Gastrocnemius medialis (tissue), 4 donors: ENCODE data around the gene EHD1. TPM values are rescaled to one million over a fixed set of nuclear protein-coding genes. Genes with fewer than 3 reads are reported as not detected.
A peak's percentile ranks its signal among the peaks of the same experiment; 100 is the strongest.

Experiments used
- ATAC-seq, 2 donors: fragments of 150-250 bp; one replicate each; pipeline ENCODE4 v1.9.1; 2016
- DNase-seq, 2 donors: peaks; one replicate each; pipeline ENCODE4 v3.0.0-alpha.2; 2019
- H3K27ac ChIP-seq, 4 donors: fragments of 200-600 bp; sonication (generic); 1 replicate in 1 of 4; 2 replicates in 3 of 4; pipeline ENCODE4 v1.5.1; 2016 to 2018; ENCODE audit warnings: mild to moderate bottlenecking in 2 of 4, moderate library complexity in 1 of 4
- H3K27me3 ChIP-seq, 3 donors: fragments of 200-600 bp; sonication (generic) in 2 of 3; 1 replicate in 1 of 3; 2 replicates in 2 of 3; pipeline versions ENCODE4 v1.5.1 to v1.6.0; 2016 to 2019; ENCODE audit warnings: mild to moderate bottlenecking in 1 of 3, moderate library complexity in 1 of 3
- H3K36me3 ChIP-seq, 2 donors: fragments of 200-600 bp; sonication (generic) in 1 of 2; one replicate each; pipeline ENCODE4 v1.5.1; 2017 to 2018
- H3K4me1 ChIP-seq, 2 donors: fragments of 200-600 bp; sonication (generic) in 1 of 2; one replicate each; pipeline ENCODE4 v1.5.1; 2016 to 2017; ENCODE audit warnings: mild to moderate bottlenecking in 2 of 2
- H3K4me3 ChIP-seq, 4 donors: fragments of 200-600 bp; sonication (generic) in 3 of 4; 1 replicate in 1 of 4; 2 replicates in 3 of 4; pipeline ENCODE4 v1.5.1; 2016 to 2019; ENCODE audit warnings: mild to moderate bottlenecking in 2 of 4
- H3K9me3 ChIP-seq, 3 donors: fragments of 200-600 bp; sonication (generic) in 2 of 3; 1 replicate in 1 of 3; 2 replicates in 2 of 3; pipeline ENCODE4 v1.5.1; 2016 to 2019
- POLR2A ChIP-seq, 2 donors: fragments of 450-650 bp; IDR thresholded peaks; one replicate each; pipeline ENCODE4 v1.6.1; 2017; ENCODE audit warnings: antibody characterized with exemption in 2 of 2, mild to moderate bottlenecking in 2 of 2, moderate library complexity in 2 of 2
- in situ Hi-C, 4 donors: fragments of 200-750 bp; cut with MboI; loops; one replicate each; pipeline versions ENCODE4 v1.15.0 to v1.8.0; 2017; ENCODE audit warnings: low sequenced_read_pairs in 4 of 4
- intact Hi-C: fragments of 100-400 bp; cut with DNase I; formaldehyde crosslinking; loops from one replicate; pipeline ENCODE4 v1.15.1; 2023; ENCODE audit warnings: low total_unique reads
- total RNA-seq, 4 donors: library from RNA; depleted of rRNA; stranded (reverse); fragments of >200 nt; gene quantifications; one replicate each; pipeline versions ENCODE4 v1.1.0 to v1.2.3, GENCODE V29; 2016
- TF ChIP-seq, protein P1 (sequence below), 5 experiments: fragments of 450-650 bp in 3 of 5; fragments of 200-600 bp in 2 of 5; sonication (generic) in 2 of 5; IDR thresholded peaks in 4 of 5; conservative IDR thresholded peaks in 1 of 5; 1 replicate in 4 of 5; 2 replicates in 1 of 5; pipeline ENCODE4 v1.5.1; 2016 to 2019; ENCODE audit warnings: antibody characterized with exemption in 5 of 5, mild to moderate bottlenecking in 3 of 5, moderate library complexity in 3 of 5

EHD1 gene
- total RNA-seq, 4 donors from 2014 or later = 24.8 to 46.2 (median 31.3) TPM

GRCh38 chr11:64894070-64894811 lies 15.8 kb upstream of the EHD1 start:
- Histone ChIP-seq H3K4me3 (no peak overlapping the region), H3K9me3 (no peaks in the 10 kb centered on the region), H3K36me3 (peaks cover 0 to 33% of the 10 kb centered on the region in 2 donors), H3K27me3 (no peaks in the 10 kb centered on the region), H3K4me1 (peaks cover 0 to 4% of the 10 kb centered on the region in 2 donors), H3K27ac (peak overlapping the region in 1 of 4 donors; percentile 18)
- intact Hi-C loops (loop anchor here (1.0 kb wide), 1 partner anchor 47 kb away; no protein-coding TSS in a partner anchor), in situ Hi-C loops (loop anchor here in 3 of 4 donors (5.0 kb wide), 1 partner anchor 47 kb away; no protein-coding TSS in a partner anchor)
- DNase-seq (peak; percentile 51 to 76), ATAC-seq (peak; percentile 54 to 85)
- TF ChIP-seq POLR2A (IDR thresholded peaks at IDR 0.05) = no peak
- TF ChIP-seq, protein P1, sequence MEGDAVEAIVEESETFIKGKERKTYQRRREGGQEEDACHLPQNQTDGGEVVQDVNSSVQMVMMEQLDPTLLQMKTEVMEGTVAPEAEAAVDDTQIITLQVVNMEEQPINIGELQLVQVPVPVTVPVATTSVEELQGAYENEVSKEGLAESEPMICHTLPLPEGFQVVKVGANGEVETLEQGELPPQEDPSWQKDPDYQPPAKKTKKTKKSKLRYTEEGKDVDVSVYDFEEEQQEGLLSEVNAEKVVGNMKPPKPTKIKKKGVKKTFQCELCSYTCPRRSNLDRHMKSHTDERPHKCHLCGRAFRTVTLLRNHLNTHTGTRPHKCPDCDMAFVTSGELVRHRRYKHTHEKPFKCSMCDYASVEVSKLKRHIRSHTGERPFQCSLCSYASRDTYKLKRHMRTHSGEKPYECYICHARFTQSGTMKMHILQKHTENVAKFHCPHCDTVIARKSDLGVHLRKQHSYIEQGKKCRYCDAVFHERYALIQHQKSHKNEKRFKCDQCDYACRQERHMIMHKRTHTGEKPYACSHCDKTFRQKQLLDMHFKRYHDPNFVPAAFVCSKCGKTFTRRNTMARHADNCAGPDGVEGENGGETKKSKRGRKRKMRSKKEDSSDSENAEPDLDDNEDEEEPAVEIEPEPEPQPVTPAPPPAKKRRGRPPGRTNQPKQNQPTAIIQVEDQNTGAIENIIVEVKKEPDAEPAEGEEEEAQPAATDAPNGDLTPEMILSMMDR (IDR thresholded peaks at IDR 0.05 in 4 of 5, conservative IDR thresholded peaks at IDR 0.05 in 1 of 5) = peak; percentile 80 to 94 (median 90)

GRCh38 chr11:64893194-64894069 lies 15.0 kb upstream of the EHD1 start:
- H3K4me3 ChIP-seq = no peak overlapping the region
- ATAC-seq (no peak), DNase-seq (no peak)
- no peaks in the 10 kb centered on the region for H3K9me3 ChIP-seq
- in situ Hi-C loops = loop anchor here in 3 of 4 donors (5.0 kb wide), 1 partner anchor 46 kb away; no protein-coding TSS in a partner anchor
- TF ChIP-seq, protein P1 (IDR thresholded peaks at IDR 0.05 in 4 of 5, conservative IDR thresholded peaks at IDR 0.05 in 1 of 5) = no peak
- no peak for TF ChIP-seq POLR2A (IDR thresholded peaks at IDR 0.05)
- no peaks in the 10 kb centered on the region for H3K27me3 ChIP-seq
- H3K4me1 ChIP-seq = peaks cover under 1 to 4% of the 10 kb centered on the region in 2 donors
- H3K36me3 ChIP-seq = peaks cover 0 to 27% of the 10 kb centered on the region in 2 donors
- H3K27ac ChIP-seq = peak overlapping the region; percentile 15 to 54 (median 19)
- intact Hi-C loops = loop anchor here (1.0 kb wide), 1 partner anchor 46 kb away; no protein-coding TSS in a partner anchor

GRCh38 chr11:64892838-64893193 lies 14.4 kb upstream of the EHD1 start:
- ATAC-seq = no peak
- Histone ChIP-seq H3K36me3 (peaks cover 0 to 20% of the 10 kb centered on the region in 2 donors), H3K4me1 (peaks cover 6 to 9% of the 10 kb centered on the region in 2 donors), H3K27ac (peak overlapping the region; percentile 15 to 54 (median 19)), H3K9me3 (no peaks in the 10 kb centered on the region), H3K4me3 (no peak overlapping the region), H3K27me3 (no peaks in the 10 kb centered on the region)
- TF ChIP-seq POLR2A (IDR thresholded peaks at IDR 0.05) = no peak
- TF ChIP-seq, protein P1 (IDR thresholded peaks at IDR 0.05 in 4 of 5, conservative IDR thresholded peaks at IDR 0.05 in 1 of 5) = no peak
- no peak for DNase-seq
- intact Hi-C loops (no loop called here), in situ Hi-C loops (loop anchor here in 3 of 4 donors (5.0 kb wide), 1 partner anchor 46 kb away; no protein-coding TSS in a partner anchor)

DNA sequence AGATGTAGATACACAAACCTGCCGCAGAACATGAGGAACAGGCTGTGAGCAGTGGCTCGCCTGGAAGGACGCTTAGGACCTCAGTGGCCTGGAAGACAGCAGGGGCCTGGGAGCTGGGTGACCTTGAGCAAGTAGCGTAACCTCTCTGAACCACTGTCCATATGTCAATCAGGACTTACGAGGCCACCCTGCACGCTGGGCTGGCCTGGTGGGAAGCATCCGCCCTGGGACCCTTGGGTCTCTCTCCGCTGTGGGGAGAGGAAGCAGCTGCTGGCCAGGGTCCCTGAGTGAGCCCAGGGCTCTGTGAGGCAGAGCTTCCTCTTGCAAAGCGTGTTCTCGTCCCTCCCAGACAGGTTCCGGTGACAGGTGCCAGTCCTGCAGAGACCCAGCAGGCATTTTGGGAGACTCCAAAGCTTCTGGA lies 14.0 kb upstream of the EHD1 start:
- no peaks in the 10 kb centered on the region for H3K27me3 ChIP-seq
- peaks cover 9 to 12% of the 10 kb centered on the region in 2 donors for H3K4me1 ChIP-seq
- in situ Hi-C loops (loop anchor here in 3 of 4 donors (5.0 kb wide), 1 partner anchor 45 kb away; no protein-coding TSS in a partner anchor), intact Hi-C loops (no loop called here)
- H3K36me3 ChIP-seq = peaks cover 0 to 17% of the 10 kb centered on the region in 2 donors
- TF ChIP-seq, protein P1 (IDR thresholded peaks at IDR 0.05 in 4 of 5, conservative IDR thresholded peaks at IDR 0.05 in 1 of 5) = no peak
- no peak for TF ChIP-seq POLR2A (IDR thresholded peaks at IDR 0.05)
- no peak for DNase-seq
- H3K9me3 ChIP-seq = no peaks in the 10 kb centered on the region
- no peak overlapping the region for H3K4me3 ChIP-seq
- peak overlapping the region in 2 of 4 donors; percentile 15 to 54 for H3K27ac ChIP-seq
- no peak for ATAC-seq
